Endodermal cell (in vitro differentiated cells): ENCODE data around the gene MBTPS2. TPM values are rescaled to one million over a fixed set of nuclear protein-coding genes. Genes with fewer than 3 reads are reported as not detected.

Experiments
- DNase-seq: peaks from one replicate; pipeline ENCODE4 v3.0.0-alpha.2; 2017
- H3K27ac ChIP-seq: 2 replicates; pipeline ENCODE4 v1.5.1; 2013; ENCODE audit warnings: mild to moderate bottlenecking, low read depth, low read length, moderate library complexity
- H3K27me3 ChIP-seq: 2 replicates; pipeline ENCODE4 v1.6.1; 2013; ENCODE audit warnings: mild to moderate bottlenecking, low read length, moderate library complexity; ENCODE audit not compliant: insufficient read depth, control insufficient read depth, poor library complexity, severe bottlenecking
- H3K36me3 ChIP-seq: 2 replicates; pipeline ENCODE4 v1.7.0; 2013; ENCODE audit warnings: mild to moderate bottlenecking, low read length, moderate library complexity; ENCODE audit not compliant: control insufficient read depth, insufficient read depth
- H3K4me1 ChIP-seq: one replicate; pipeline ENCODE4 v1.7.0; 2013; ENCODE audit warnings: low read length; ENCODE audit not compliant: control insufficient read depth, insufficient read depth
- H3K4me3 ChIP-seq: 2 replicates; pipeline ENCODE4 v1.5.1; 2013; ENCODE audit warnings: mild to moderate bottlenecking, low read length, moderate library complexity
- H3K9ac ChIP-seq: 2 replicates; pipeline ENCODE4 v1.6.1; 2013; ENCODE audit warnings: mild to moderate bottlenecking, low read length, moderate library complexity; ENCODE audit not compliant: poor library complexity, severe bottlenecking; ENCODE audit errors: extremely low read depth
- H3K9me3 ChIP-seq: 2 replicates; pipeline ENCODE4 v1.6.1; 2013; ENCODE audit warnings: mild to moderate bottlenecking, low read length, moderate library complexity; ENCODE audit not compliant: control insufficient read depth
- H3K27ac Mint-ChIP-seq: 2 replicates; pipeline ENCODE4 v1.8.0; 2020; ENCODE audit warnings: mixed read lengths
- H3K27me3 Mint-ChIP-seq: 2 replicates; pipeline ENCODE4 v1.8.0; 2021; ENCODE audit warnings: mild to moderate bottlenecking, mixed read lengths; ENCODE audit not compliant: insufficient read depth
- H3K36me3 Mint-ChIP-seq: 2 replicates; pipeline ENCODE4 v1.8.0; 2020; ENCODE audit warnings: low read depth, mixed read lengths
- H3K4me1 Mint-ChIP-seq: 2 replicates; pipeline ENCODE4 v1.8.0; 2020; ENCODE audit warnings: mixed read lengths
- H3K4me3 Mint-ChIP-seq: 2 replicates; pipeline ENCODE4 v1.8.0; 2020; ENCODE audit warnings: mild to moderate bottlenecking, moderate library complexity, mixed read lengths
- H3K9me3 Mint-ChIP-seq: 2 replicates; pipeline ENCODE4 v1.8.0; 2020; ENCODE audit warnings: mild to moderate bottlenecking, mixed read lengths
- CTCF ChIP-seq: fragments of 200-600 bp; sonication (generic); conservative IDR thresholded peaks from 2 replicates; pipeline ENCODE4 v1.5.0; 2021; ENCODE audit warnings: antibody characterized with exemption, mild to moderate bottlenecking
- WGBS, 2 experiments: methylation state at CpG; one replicate each; pipeline versions ENCODE4 v1.1.5 to v1.1.7; 2013; ENCODE audit warnings: missing lambda C conversion rate in 2 of 2, mixed read lengths in 1 of 2; ENCODE audit not compliant: insufficient coverage in 1 of 2, insufficient read length in 1 of 2; 5-methylcytosine and 5-hydroxymethylcytosine counted together
- long read RNA-seq, 4 experiments: library from polyadenylated mRNA in 2 of 4; library from RNA in 1 of 4; library from capped mRNA in 1 of 4; stranded (forward) in 3 of 4; unstranded in 1 of 4; transcript quantifications; one replicate each; pipeline ENCODE4 v2.0.0, GENCODE V29; 2020 to 2021; ENCODE audit warnings: inconsistent platforms in 1 of 4
- polyA plus RNA-seq, 2 experiments: library from polyadenylated mRNA; stranded (reverse); fragments of 50-300 nt; gene quantifications; one replicate each; pipeline ENCODE4 v1.2.3, GENCODE V29; 2013
- total RNA-seq, 2 donors: library from RNA; stranded (reverse); fragmentation: NEBNext Ultra II Directional in 1 of 2; extraction: Animal tissue kit (Norgen Biotek cat#: 25700) in 1 of 2; gene quantifications; 2 replicates in 1 of 2; 3 replicates in 1 of 2; pipeline ENCODE4 v1.2.1, GENCODE V29; 2021

The MBTPS2 gene
- 10 to 100 TPM; 12.6 to 13.6 TPM for total RNA-seq
- 15.9 TPM for polyA plus RNA-seq (2013, experiment 1 of 2)
- polyA plus RNA-seq (2013, experiment 2 of 2), result 15.2 TPM
- long read RNA-seq, experiment 1, full-length matches to known transcripts, result 2 of 3 reads
- long read RNA-seq, experiment 1, partial matches to known transcripts, result 0 of 3 reads
- long read RNA-seq, experiment 1, other reads (novel, unspliced or antisense), result 1 of 3 reads
- long read RNA-seq, experiment 2, full-length matches to known transcripts, result 32 of 41 reads
- long read RNA-seq, experiment 2, partial matches to known transcripts, result 1 of 41 reads
- long read RNA-seq, experiment 2, other reads (novel, unspliced or antisense), result 8 of 41 reads
- long read RNA-seq, experiment 3, full-length matches to known transcripts, result 86 of 100 reads
- long read RNA-seq, experiment 3, partial matches to known transcripts, result 3 of 100 reads
- long read RNA-seq, experiment 3, other reads (novel, unspliced or antisense), result 11 of 100 reads
- long read RNA-seq, experiment 4, full-length matches to known transcripts, result 6 of 9 reads
- long read RNA-seq, experiment 4, partial matches to known transcripts, result 2 of 9 reads
- long read RNA-seq, experiment 4, other reads (novel, unspliced or antisense), result 1 of 9 reads

DNA sequence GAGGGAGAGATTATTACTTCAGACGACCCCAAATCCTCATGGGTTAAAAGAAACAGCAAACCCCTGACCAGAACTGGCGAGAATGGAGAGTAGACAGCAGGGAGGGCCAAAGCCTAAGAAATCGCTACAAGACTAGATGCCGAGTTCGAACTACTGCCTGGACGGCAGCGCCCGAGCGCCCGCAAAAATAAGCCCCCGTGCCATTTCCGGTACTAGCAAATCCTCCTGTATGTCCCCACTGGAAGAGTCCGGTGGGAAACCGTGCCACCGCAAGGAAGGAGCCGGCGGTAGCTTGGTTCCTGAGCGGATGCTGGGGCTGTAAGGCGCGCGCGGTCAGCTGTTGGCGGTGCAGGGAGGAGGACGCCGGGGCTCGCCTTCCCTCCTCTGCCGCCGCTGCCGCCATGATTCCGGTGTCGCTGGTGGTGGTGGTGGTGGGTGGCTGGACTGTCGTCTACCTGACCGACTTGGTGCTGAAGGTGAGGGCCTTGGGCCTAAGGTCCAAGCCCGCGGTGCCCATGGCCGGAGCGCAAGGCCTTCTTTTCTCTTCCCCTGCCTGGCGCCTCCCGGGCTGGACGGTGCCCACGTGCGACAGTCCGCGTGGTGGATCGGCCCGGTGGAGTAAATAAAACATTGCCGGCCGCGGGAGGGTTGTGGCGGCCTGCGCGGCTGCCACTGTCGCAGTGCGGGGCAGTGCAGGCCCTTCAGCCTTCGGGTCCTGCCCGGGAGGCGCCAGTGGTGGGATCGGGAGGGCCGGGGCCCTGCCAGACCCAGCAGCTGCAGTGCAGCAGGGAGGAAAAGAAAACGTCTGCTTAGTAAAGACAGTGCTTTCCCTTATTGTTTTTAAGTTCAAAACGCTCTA, at the start of gene MBTPS2:
Gene MBTPS2 (plus strand): TSS at position 284 of the 859 bp plus-strand sequence. CDS start 118 bp downstream, at position 402.
- Histone ChIP-seq H3K9me3 (no peaks in the 10 kb centered on the region), H3K4me1 (no peaks in the 10 kb centered on the region), H3K27me3 (no peaks in the 10 kb centered on the region), H3K27ac (no peak within 1 kb of the TSS), H3K9ac (peak within 1 kb of the TSS; percentile 69), H3K36me3 (no peaks in the 10 kb centered on the region), H3K4me3 (peak within 1 kb of the TSS; percentile 82)
- Mint-ChIP-seq H3K4me1 (peaks cover 16% of the 10 kb centered on the region), H3K36me3 (peaks cover 3% of the 10 kb centered on the region), H3K4me3 (peak within 1 kb of the TSS; percentile 87), H3K27me3 (no peaks in the 10 kb centered on the region), H3K27ac (peak within 1 kb of the TSS; percentile 93), H3K9me3 (no peaks in the 10 kb centered on the region)
- WGBS, 2 experiments, result 0% methylated on average over 5 to 53 of the region's 61 CpGs
- TF ChIP-seq CTCF, result peak; percentile 11
- peak; percentile 91 for DNase-seq

DNA sequence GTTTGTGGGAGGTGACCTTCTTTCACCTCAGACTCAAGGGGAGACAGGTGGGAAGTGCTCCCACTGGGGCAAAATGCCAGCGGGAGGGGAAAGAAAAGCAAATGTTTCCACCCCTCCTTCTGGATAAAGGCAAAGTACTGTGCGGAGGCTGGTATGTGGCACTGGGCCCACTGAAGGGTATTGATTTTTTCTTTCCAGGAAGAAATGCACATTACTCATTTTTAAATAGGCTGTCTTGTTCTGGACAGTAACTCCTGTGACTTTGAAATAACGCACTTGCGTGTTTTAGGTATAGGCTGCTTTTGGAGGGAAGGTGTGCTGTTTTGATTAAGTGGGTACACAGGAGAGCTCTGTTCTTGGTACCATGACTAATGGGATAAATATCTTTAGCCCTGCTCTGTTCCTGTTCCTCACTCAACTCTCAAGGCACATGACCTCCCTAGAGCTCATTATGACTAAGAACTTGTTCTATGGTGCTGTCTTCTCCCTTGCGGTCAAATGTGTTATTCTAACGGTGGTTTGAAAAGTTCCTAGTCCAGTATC, 40.7 kb upstream of the MBTPS2 start:
- no peak overlapping the region for H3K4me3 Mint-ChIP-seq
- H3K4me3 ChIP-seq, result no peak overlapping the region
- no peaks in the 10 kb centered on the region for H3K27me3 ChIP-seq
- H3K27ac Mint-ChIP-seq, result no peak overlapping the region
- no peaks in the 10 kb centered on the region for H3K9me3 ChIP-seq
- peaks cover 20% of the 10 kb centered on the region for H3K4me1 Mint-ChIP-seq
- H3K36me3 ChIP-seq, result no peaks in the 10 kb centered on the region
- H3K36me3 Mint-ChIP-seq, result no peaks in the 10 kb centered on the region
- no peak overlapping the region for H3K27ac ChIP-seq
- no peaks in the 10 kb centered on the region for H3K4me1 ChIP-seq
- WGBS, 2 experiments, result 90 to 93% methylated on average over 2 to 6 of the region's 6 CpGs
- no peaks in the 10 kb centered on the region for H3K9me3 Mint-ChIP-seq
- no peak for TF ChIP-seq CTCF
- H3K27me3 Mint-ChIP-seq, result no peaks in the 10 kb centered on the region
- H3K9ac ChIP-seq, result no peak overlapping the region
- DNase-seq, result no peak

DNA sequence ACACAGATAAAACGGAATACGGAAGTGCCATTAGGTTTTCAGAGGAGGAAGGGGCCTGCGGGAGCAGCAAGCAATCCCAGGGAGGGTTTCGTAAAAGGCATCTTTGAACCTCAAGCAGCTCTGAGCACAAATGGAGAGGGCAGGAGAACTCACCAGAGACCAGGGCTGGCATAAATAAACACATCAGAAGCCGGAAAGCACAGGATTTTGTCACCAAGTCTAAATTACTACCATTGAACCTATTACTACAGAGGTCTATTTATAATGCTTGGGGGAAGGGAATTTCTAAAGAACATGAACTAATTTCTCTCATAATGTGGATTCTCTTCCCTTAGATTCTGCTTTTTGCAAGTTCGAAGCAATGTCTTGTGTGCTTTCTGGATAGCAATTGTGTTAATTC, 39.6 kb upstream of the MBTPS2 start:
- no peak for TF ChIP-seq CTCF
- Mint-ChIP-seq H3K27me3 (no peaks in the 10 kb centered on the region), H3K27ac (no peak overlapping the region), H3K36me3 (no peaks in the 10 kb centered on the region), H3K9me3 (no peaks in the 10 kb centered on the region), H3K4me3 (no peak overlapping the region), H3K4me1 (peaks cover 20% of the 10 kb centered on the region)
- H3K27ac ChIP-seq, result no peak overlapping the region
- no peak for DNase-seq
- no peak overlapping the region for H3K9ac ChIP-seq
- H3K36me3 ChIP-seq, result no peaks in the 10 kb centered on the region
- no peaks in the 10 kb centered on the region for H3K4me1 ChIP-seq
- H3K4me3 ChIP-seq, result no peak overlapping the region
- 86 to 100% methylated on average over 2 to 5 of the region's 6 CpGs for WGBS, 2 experiments
- H3K27me3 ChIP-seq, result no peaks in the 10 kb centered on the region
- no peaks in the 10 kb centered on the region for H3K9me3 ChIP-seq
